ENCODE measurements around the gene UGT1A9. TPM values are rescaled to one million over a fixed set of nuclear protein-coding genes. Genes with fewer than 3 reads are reported as not detected.

UGT1A9 gene
- total RNA-seq, 4 donors from 2014 or later, result 4.6 to 18.7 (median 10.5) TPM

GRCh38 chr2:233801357-233802131 lies 129.8 kb downstream of the UGT1A9 start:
- H3K36me3 ChIP-seq, result no peaks in the 10 kb centered on the region
- in situ Hi-C loops (cut with MboI; ENCODE audit: low pct_ligation_motif_present in 1 of 4, low pct_unique_long_range_greater_than_20kb in 1 of 4, low sequenced_read_pairs in 3 of 4), result no loop called here
- H3K27me3 ChIP-seq, result no peaks in the 10 kb centered on the region
- DNase-seq, result no peak
- TF ChIP-seq EP300 (IDR thresholded peaks at IDR 0.05; ENCODE audit: low read depth), result no peak
- TF ChIP-seq POLR2A (IDR thresholded peaks at IDR 0.05), result no peak
- TF ChIP-seq CTCF (IDR thresholded peaks at IDR 0.05), result no peak
- no peak for TF ChIP-seq POLR2AphosphoS5 (IDR thresholded peaks at IDR 0.05)
- H3K27ac ChIP-seq, result no peak overlapping the region
- 79 to 87% methylated on average over 3 to 9 of the region's 9 CpGs for WGBS, 2 donors (ENCODE audit: low coverage in 1 of 2)
- no peak overlapping the region for H3K4me3 ChIP-seq
- no peaks in the 10 kb centered on the region for H3K9me3 ChIP-seq
- no peaks in the 10 kb centered on the region for H3K4me1 ChIP-seq
- intact Hi-C loops (cut with DNase I; ENCODE audit: low total_unique reads), result no loop called here

DNA sequence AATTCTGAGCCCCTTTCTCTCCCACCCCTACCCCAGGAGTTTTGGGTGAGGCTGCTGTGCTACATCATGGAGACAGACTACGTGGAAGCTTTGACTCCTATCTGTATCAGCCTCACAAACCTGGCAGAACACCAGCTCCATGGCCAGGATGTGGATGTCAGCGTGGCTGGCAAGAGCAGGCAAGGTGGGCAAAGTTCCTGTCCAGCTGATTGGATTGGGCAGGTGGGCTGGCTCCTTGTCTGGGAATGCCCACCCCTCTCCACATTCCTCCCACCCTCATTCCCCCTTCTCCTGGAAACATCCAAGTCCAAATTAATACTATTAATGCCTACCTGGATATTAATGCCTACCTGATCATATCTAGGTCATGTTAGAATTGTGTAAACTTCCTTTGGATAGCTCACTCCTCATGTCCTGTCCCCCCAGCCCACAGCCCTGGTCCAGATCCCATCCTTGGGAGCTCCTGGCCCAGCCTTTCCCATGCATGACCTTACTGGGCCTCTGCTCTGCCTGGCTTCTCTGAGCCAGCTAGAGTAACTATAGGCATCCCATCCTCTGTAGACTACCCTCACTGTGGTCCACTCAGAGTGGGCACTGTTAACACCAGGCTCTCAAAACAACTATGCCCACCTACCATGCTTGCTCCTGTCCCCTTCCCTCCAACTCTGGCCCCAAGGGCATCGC lies 130.6 kb downstream of the UGT1A9 start:
- 89% methylated on average over 3 of the region's 3 CpGs; no CpG with 5 or more reads in 1 of the 2 donors for WGBS, 2 donors (ENCODE audit: low coverage in 1 of 2)
- in situ Hi-C loops (cut with MboI; ENCODE audit: low pct_ligation_motif_present in 1 of 4, low pct_unique_long_range_greater_than_20kb in 1 of 4, low sequenced_read_pairs in 3 of 4), result no loop called here
- intact Hi-C loops (cut with DNase I; ENCODE audit: low total_unique reads), result no loop called here
- Histone ChIP-seq H3K36me3 (no peaks in the 10 kb centered on the region), H3K9me3 (no peaks in the 10 kb centered on the region), H3K4me1 (no peaks in the 10 kb centered on the region), H3K4me3 (no peak overlapping the region), H3K27me3 (no peaks in the 10 kb centered on the region), H3K27ac (no peak overlapping the region)
- TF ChIP-seq POLR2AphosphoS5 (IDR thresholded peaks at IDR 0.05), result no peak
- TF ChIP-seq EP300 (IDR thresholded peaks at IDR 0.05; ENCODE audit: low read depth), result no peak
- TF ChIP-seq POLR2A (IDR thresholded peaks at IDR 0.05), result no peak
- TF ChIP-seq CTCF (IDR thresholded peaks at IDR 0.05), result no peak
- DNase-seq, result no peak

- Histone ChIP-seq H3K9me3 (no peaks in the 10 kb centered on the region), H3K27ac (no peak overlapping the region), H3K27me3 (no peaks in the 10 kb centered on the region), H3K4me1 (no peaks in the 10 kb centered on the region), H3K36me3 (no peaks in the 10 kb centered on the region), H3K4me3 (no peak overlapping the region)
- DNase-seq, result no peak
- in situ Hi-C loops (cut with MboI; ENCODE audit: low pct_ligation_motif_present in 1 of 4, low pct_unique_long_range_greater_than_20kb in 1 of 4, low sequenced_read_pairs in 3 of 4) (no loop called here), intact Hi-C loops (cut with DNase I; ENCODE audit: low total_unique reads) (no loop called here)
- TF ChIP-seq CTCF (IDR thresholded peaks at IDR 0.05) (no peak), POLR2A (IDR thresholded peaks at IDR 0.05) (no peak), POLR2AphosphoS5 (IDR thresholded peaks at IDR 0.05) (no peak), EP300 (IDR thresholded peaks at IDR 0.05; ENCODE audit: low read depth) (no peak)
- WGBS, 2 donors (ENCODE audit: low coverage in 1 of 2), result 69% methylated on average over 2 of the region's 2 CpGs; no CpG with 5 or more reads in 1 of the 2 donors
These were observed 131.7 kb downstream of the UGT1A9 start for GRCh38 chr2:233803292-233803911.

DNA sequence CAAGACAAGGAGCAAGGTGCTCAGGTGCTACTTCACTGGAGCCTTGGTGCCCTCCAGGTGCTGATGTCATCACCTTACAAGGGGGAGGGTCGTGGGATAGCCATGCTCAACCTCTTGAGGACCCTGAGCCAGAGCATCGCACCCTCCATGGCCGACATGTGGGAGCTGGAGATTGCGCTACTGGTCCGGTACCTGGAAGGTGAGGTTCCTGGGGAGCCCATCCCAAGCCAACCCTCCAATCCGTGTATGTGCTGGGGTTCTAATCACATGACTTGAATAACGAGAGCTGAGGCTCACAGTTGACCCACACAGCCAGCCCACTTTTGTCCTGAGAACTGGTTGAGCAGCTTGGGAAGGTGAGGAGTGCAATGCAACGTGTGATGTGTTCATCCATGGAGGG lies 132.3 kb downstream of the UGT1A9 start:
- H3K27me3 ChIP-seq, result no peaks in the 10 kb centered on the region
- in situ Hi-C loops (cut with MboI; ENCODE audit: low pct_ligation_motif_present in 1 of 4, low pct_unique_long_range_greater_than_20kb in 1 of 4, low sequenced_read_pairs in 3 of 4), result no loop called here
- no peak for TF ChIP-seq POLR2A (IDR thresholded peaks at IDR 0.05)
- no peak for TF ChIP-seq EP300 (IDR thresholded peaks at IDR 0.05; ENCODE audit: low read depth)
- TF ChIP-seq CTCF (IDR thresholded peaks at IDR 0.05), result no peak
- no peaks in the 10 kb centered on the region for H3K36me3 ChIP-seq
- WGBS, 2 donors (ENCODE audit: low coverage in 1 of 2), result 60% methylated on average over 7 of the region's 8 CpGs; no CpG with 5 or more reads in 1 of the 2 donors
- H3K27ac ChIP-seq, result no peak overlapping the region
- H3K4me3 ChIP-seq, result no peak overlapping the region
- no peaks in the 10 kb centered on the region for H3K9me3 ChIP-seq
- H3K4me1 ChIP-seq, result no peaks in the 10 kb centered on the region
- intact Hi-C loops (cut with DNase I; ENCODE audit: low total_unique reads), result no loop called here
- DNase-seq, result no peak

Data from transverse colon (tissue), 4 donors.